Measurements from ENCODE around the gene KDSR. TPM values are rescaled to one million over a fixed set of nuclear protein-coding genes. Genes with fewer than 3 reads are reported as not detected.

KDSR gene
- total RNA-seq, 1 donor from 2014 or later, result 31.1 TPM

GRCh38 chr18:63282793-63283192, 84.2 kb downstream of the KDSR start:
- TF ChIP-seq CTCF (IDR thresholded peaks at IDR 0.05; ENCODE audit: partially characterized antibody, unreplicated experiment), result no peak
- Mint-ChIP-seq H3K27ac (ENCODE audit: unreplicated experiment) (no peak overlapping the region), H3K9me3 (ENCODE audit: unreplicated experiment) (peaks cover 7% of the 10 kb centered on the region), H3K4me3 (ENCODE audit: unreplicated experiment) (no peak overlapping the region), H3K4me1 (ENCODE audit: low read depth, unreplicated experiment) (peaks cover 25% of the 10 kb centered on the region), H3K27me3 (ENCODE audit: unreplicated experiment) (no peaks in the 10 kb centered on the region), H3K36me3 (ENCODE audit: unreplicated experiment) (no peaks in the 10 kb centered on the region)
- no peak for DNase-seq

Other genes starting within 250 kb of the KDSR start
- gene BCL2, start 47.4 kb downstream of the KDSR start, total RNA-seq (ENCODE audit: unreplicated experiment), result 6.8 TPM
- 44.5 TPM for gene VPS4B, start 55.3 kb upstream of the KDSR start, total RNA-seq (ENCODE audit: unreplicated experiment)
- not detected for gene SERPINB5, start 109.8 kb upstream of the KDSR start, total RNA-seq (ENCODE audit: unreplicated experiment)
- gene SERPINB12, start 175.2 kb upstream of the KDSR start, total RNA-seq (ENCODE audit: unreplicated experiment), result not detected
- gene SERPINB13, start 220.1 kb upstream of the KDSR start, total RNA-seq (ENCODE audit: unreplicated experiment), result not detected